Body of pancreas (tissue), 4 donors: ENCODE data around the gene GRM4. TPM values are rescaled to one million over a fixed set of nuclear protein-coding genes. Genes with fewer than 3 reads are reported as not detected.

ENCODE experiments used
- ATAC-seq: fragments of 150-250 bp; one replicate; pipeline ENCODE4 v1.9.1; 2016
- DNase-seq, 4 donors: peaks; one replicate each; pipeline ENCODE4 v3.0.0-alpha.2; 2019
- H3K27ac ChIP-seq, 4 donors: fragments of 200-600 bp; sonication (generic); 1 replicate in 3 of 4; 2 replicates in 1 of 4; pipeline versions ENCODE4 v1.5.1 to v1.6.1; 2016 to 2019; ENCODE audit warnings: mild to moderate bottlenecking in 1 of 4, mixed read lengths in 1 of 4, moderate library complexity in 1 of 4
- H3K27me3 ChIP-seq, 2 donors: fragments of 200-600 bp; sonication (generic); one replicate each; pipeline ENCODE4 v1.6.0; 2016; ENCODE audit warnings: mild to moderate bottlenecking in 1 of 2
- H3K36me3 ChIP-seq, 2 donors: fragments of 200-600 bp; sonication (generic); replicated peaks in 1 of 2; 2 replicates each; pipeline ENCODE4 v1.5.1; 2016; ENCODE audit warnings: low read depth in 2 of 2; ENCODE audit not compliant: insufficient read depth in 1 of 2
- H3K4me1 ChIP-seq: fragments of 200-600 bp; sonication (generic); one replicate; pipeline ENCODE4 v1.6.0; 2016
- H3K4me3 ChIP-seq, 2 donors: fragments of 200-600 bp; sonication (generic); 1 replicate in 1 of 2; 2 replicates in 1 of 2; pipeline ENCODE4 v1.5.1; 2016 to 2019
- H3K9me3 ChIP-seq, 3 donors: fragments of 200-600 bp; sonication (generic); 1 replicate in 2 of 3; 2 replicates in 1 of 3; pipeline ENCODE4 v1.5.1; 2016
- CTCF ChIP-seq, 7 experiments: fragments of 450-650 bp in 4 of 7; fragments of 200-600 bp in 3 of 7; sonication (generic) in 3 of 7; IDR thresholded peaks; one replicate each; pipeline ENCODE4 v1.5.1; 2016 to 2019; ENCODE audit warnings: antibody characterized with exemption in 7 of 7
- POLR2A ChIP-seq, 3 donors: fragments of 450-650 bp; IDR thresholded peaks; one replicate each; pipeline ENCODE4 v1.6.1; 2016; ENCODE audit warnings: antibody characterized with exemption in 3 of 3, mild to moderate bottlenecking in 2 of 3
- WGBS, 2 donors: methylation state at CpG; one replicate each; pipeline ENCODE4 v1.1.5; 2017; 5-methylcytosine and 5-hydroxymethylcytosine counted together
- intact Hi-C: fragments of 100-400 bp; cut with DNase I; formaldehyde crosslinking; loops from one replicate; pipeline ENCODE4 v1.15.1; 2023
- total RNA-seq, 2 donors: library from RNA; depleted of rRNA; stranded (reverse); fragments of >200 nt; gene quantifications; one replicate each; pipeline ENCODE4 v1.1.0, GENCODE V29; 2016

The GRM4 gene
- total RNA-seq, 2 donors from 2014 or later = 0.33 TPM; not detected in 1

GRCh38 chr6:34157851-34158250, 12.0 kb upstream of the GRM4 start:
- H3K4me1 ChIP-seq = peaks cover 9% of the 10 kb centered on the region
- no peaks in the 10 kb centered on the region for H3K36me3 ChIP-seq
- H3K27ac ChIP-seq = no peak overlapping the region
- no peak overlapping the region for H3K4me3 ChIP-seq
- DNase-seq (no peak), ATAC-seq (no peak)
- TF ChIP-seq CTCF (IDR thresholded peaks at IDR 0.05) = no peak
- TF ChIP-seq POLR2A (IDR thresholded peaks at IDR 0.05) = no peak
- WGBS, 2 donors = 63 to 64% methylated on average over 6 of the region's 6 CpGs
- peaks cover 0 to 5% (median 0%) of the 10 kb centered on the region in 3 donors for H3K9me3 ChIP-seq
- intact Hi-C loops = no loop called here
- peaks cover 0 to 5% of the 10 kb centered on the region in 2 donors for H3K27me3 ChIP-seq

- ATAC-seq (no peak), DNase-seq (no peak)
- TF ChIP-seq CTCF (IDR thresholded peaks at IDR 0.05) (no peak), POLR2A (IDR thresholded peaks at IDR 0.05) (no peak)
- Histone ChIP-seq H3K27me3 (peaks cover 0 to 5% of the 10 kb centered on the region in 2 donors), H3K36me3 (no peaks in the 10 kb centered on the region), H3K9me3 (peaks cover 0 to 5% (median 0%) of the 10 kb centered on the region in 3 donors), H3K27ac (no peak overlapping the region), H3K4me1 (peaks cover 9% of the 10 kb centered on the region), H3K4me3 (no peak overlapping the region)
- intact Hi-C loops = no loop called here
- WGBS, 2 donors = 62 to 70% methylated on average over 10 of the region's 10 CpGs
Observed at GRCh38 chr6:34157236-34157830, 11.4 kb upstream of the GRM4 start.

- intact Hi-C loops = no loop called here
- Histone ChIP-seq H3K4me3 (no peak overlapping the region), H3K27me3 (peaks cover 0 to 11% of the 10 kb centered on the region in 2 donors), H3K27ac (no peak overlapping the region), H3K9me3 (peaks cover 0 to 5% (median 0%) of the 10 kb centered on the region in 3 donors), H3K4me1 (peaks cover 9% of the 10 kb centered on the region), H3K36me3 (no peaks in the 10 kb centered on the region)
- 72 to 77% methylated on average over 21 to 23 of the region's 24 CpGs for WGBS, 2 donors
- ATAC-seq (no peak), DNase-seq (no peak)
- TF ChIP-seq CTCF (IDR thresholded peaks at IDR 0.05) (no peak), POLR2A (IDR thresholded peaks at IDR 0.05) (no peak)
Observed at GRCh38 chr6:34155471-34156300, 9.8 kb upstream of the GRM4 start.

GRCh38 chr6:34154668-34155447, 9.0 kb upstream of the GRM4 start:
- 6 to 25% methylated on average over 11 to 59 of the region's 61 CpGs for WGBS, 2 donors
- H3K27me3 ChIP-seq = peaks cover 0 to 11% of the 10 kb centered on the region in 2 donors
- DNase-seq (peak; percentile 28 to 57 (median 48)), ATAC-seq (peak; percentile 62)
- no peaks in the 10 kb centered on the region for H3K9me3 ChIP-seq
- intact Hi-C loops = loop anchor here (5.0 kb wide), 1 partner anchor 388 kb away; no protein-coding TSS in a partner anchor
- H3K36me3 ChIP-seq = no peaks in the 10 kb centered on the region
- no peak overlapping the region for H3K4me3 ChIP-seq
- no peak overlapping the region for H3K27ac ChIP-seq
- no peak for TF ChIP-seq POLR2A (IDR thresholded peaks at IDR 0.05)
- TF ChIP-seq CTCF (IDR thresholded peaks at IDR 0.05) = peak; percentile 83 to 97 (median 91)
- peaks cover 9% of the 10 kb centered on the region for H3K4me1 ChIP-seq
